Renal cortex interstitium (tissue), 15 donors: ENCODE data around the gene CH25H. TPM values are rescaled to one million over a fixed set of nuclear protein-coding genes. Genes with fewer than 3 reads are reported as not detected.
"Not testable (repeated sequence)": the region's sequence is repeated elsewhere in the genome, so short reads cannot be mapped to it uniquely, and the experiment has no call there.

Experiments used
- DNase-seq, 11 donors: peaks; one replicate each; pipeline ENCODE4 v3.0.0-alpha.2; 2013; ENCODE audit warnings: low read depth in 9 of 11, low spot score in 4 of 11; ENCODE audit errors: extremely low read depth in 1 of 11
- long read RNA-seq, 16 experiments: transcript quantifications; one replicate each; lab custom pipeline, GENCODE V29; 2026
- polyA plus RNA-seq, 3 donors: library from polyadenylated mRNA; unstranded; fragments of 120-200 nt; gene quantifications; one replicate each; pipeline ENCODE4 v1.2.1, GENCODE V29; 2013; ENCODE audit not compliant: insufficient read length in 3 of 3

CH25H gene
- under 1 TPM; 0.20 to 0.23 (median 0.22) TPM for polyA plus RNA-seq
- long read RNA-seq, donor 1, result 0 reads
- long read RNA-seq, donor 2, result 0 reads
- long read RNA-seq, donor 3, result 0 reads
- long read RNA-seq, donor 4, result 0 reads
- long read RNA-seq, donor 5, result 0 reads
- long read RNA-seq, donor 6, result 0 reads
- long read RNA-seq, donor 7, result 0 reads
- long read RNA-seq, donor 8, result 0 reads
- long read RNA-seq, donor 9, result 0 reads
- long read RNA-seq, donor 10, result 0 reads
- long read RNA-seq, donor 11, result 0 reads
- long read RNA-seq, donor 12, result 0 reads
- long read RNA-seq, donor 13, result 0 reads
- long read RNA-seq, donor 14, result 0 reads
- long read RNA-seq, donor 15, result 0 reads
- long read RNA-seq, donor 16, result 0 reads

- DNase-seq, result peak in 8 of 11 donors; percentile 47 to 62 (median 55)
These were observed at the start of gene CH25H for GRCh38 chr10:89207181-89207800. Gene CH25H (minus strand): TSS chr10:89207317. CDS start chr10:89207292, 25 bp downstream.

GRCh38 chr10:89256340-89256739, 49.2 kb upstream of the CH25H start:
- DNase-seq, result no peak

GRCh38 chr10:89255793-89256192, 48.7 kb upstream of the CH25H start:
- no peak for DNase-seq

DNA sequence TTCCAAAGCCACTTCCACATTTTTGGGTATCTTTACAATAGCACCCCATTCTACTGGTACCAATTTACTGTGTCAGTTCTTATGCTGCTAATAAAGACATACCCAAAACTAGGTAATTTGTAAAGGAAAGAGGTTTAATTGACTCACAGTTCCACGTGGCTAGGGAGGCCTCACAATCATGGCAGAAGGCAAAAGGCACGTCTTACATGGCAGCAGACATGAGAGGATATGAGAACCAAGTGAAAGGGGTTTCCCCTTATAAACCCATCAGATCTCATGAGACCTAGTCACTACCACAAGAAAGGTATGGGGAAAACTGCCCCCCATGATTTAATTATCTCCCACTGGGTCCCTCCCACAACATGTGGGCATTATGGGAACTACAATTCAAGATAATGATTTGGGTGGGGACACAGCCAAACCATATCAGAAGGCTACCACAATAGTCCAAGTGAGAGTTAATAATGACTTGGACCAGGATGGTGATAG, 48.0 kb upstream of the CH25H start:
- not testable (repeated sequence) for DNase-seq

DNA sequence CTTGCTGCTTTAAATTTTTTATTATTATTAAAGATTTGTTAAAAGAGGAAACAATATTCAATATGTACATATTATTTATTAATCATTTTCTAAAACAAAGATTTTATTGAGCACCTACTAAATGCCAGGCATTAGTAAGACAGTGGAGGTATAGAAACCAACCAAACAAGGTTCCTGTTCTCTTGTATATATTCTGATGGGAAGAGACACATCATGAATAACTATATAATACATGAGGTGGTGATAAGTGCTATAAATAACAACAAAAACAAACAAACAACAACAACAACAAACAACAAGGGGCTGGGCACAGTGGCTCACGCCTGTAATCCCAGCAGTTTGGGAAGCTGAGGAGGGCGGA, 45.1 kb upstream of the CH25H start:
- no peak for DNase-seq

DNA sequence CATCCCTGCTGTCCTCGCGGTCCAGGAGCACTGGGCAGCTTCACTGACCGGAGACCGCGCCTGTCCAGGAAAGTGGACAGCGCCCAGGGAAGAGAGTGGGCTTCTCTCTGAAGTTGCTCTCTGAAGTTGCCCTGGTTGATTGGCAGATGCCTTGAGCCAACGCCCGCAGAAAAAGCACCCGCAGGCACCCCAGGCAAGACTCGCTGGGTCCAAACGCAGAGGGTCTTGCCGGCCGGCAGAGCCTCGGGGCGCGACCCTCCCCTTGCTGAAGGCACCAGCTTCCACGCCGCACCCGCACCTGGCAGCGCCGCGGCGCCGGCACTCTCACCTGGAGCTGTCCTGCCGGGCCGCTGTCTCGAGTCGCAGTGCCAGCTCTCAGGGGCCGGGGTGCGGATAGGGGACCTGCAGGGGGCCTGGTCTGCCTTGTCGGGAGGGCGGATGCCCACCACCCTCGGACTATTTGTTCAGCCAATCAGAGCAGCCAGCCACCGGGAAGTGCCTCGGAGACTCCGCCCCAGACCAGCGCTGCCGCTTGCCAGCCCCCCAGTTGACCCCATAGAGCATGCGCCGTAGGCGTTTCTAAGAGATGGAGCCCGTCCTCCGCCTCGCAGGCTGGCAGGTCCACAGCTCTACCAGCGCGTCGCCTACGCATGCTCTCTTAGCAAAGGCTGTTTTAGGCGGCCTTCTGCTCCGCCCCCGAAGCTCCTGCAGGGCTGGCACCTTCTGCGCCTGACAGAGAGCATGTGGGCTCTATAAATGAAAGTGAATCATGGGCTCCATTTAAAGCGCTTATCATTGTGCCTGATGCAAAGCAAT, 44.5 kb upstream of the CH25H start, which contains the start of gene LIPA:
TSS of gene LIPA (minus strand) at position 367 of the 816 bp plus-strand sequence. CDS start 4,127 bp downstream, outside the sequence.
- DNase-seq, result peak; percentile 74 to 93 (median 89)

DNA sequence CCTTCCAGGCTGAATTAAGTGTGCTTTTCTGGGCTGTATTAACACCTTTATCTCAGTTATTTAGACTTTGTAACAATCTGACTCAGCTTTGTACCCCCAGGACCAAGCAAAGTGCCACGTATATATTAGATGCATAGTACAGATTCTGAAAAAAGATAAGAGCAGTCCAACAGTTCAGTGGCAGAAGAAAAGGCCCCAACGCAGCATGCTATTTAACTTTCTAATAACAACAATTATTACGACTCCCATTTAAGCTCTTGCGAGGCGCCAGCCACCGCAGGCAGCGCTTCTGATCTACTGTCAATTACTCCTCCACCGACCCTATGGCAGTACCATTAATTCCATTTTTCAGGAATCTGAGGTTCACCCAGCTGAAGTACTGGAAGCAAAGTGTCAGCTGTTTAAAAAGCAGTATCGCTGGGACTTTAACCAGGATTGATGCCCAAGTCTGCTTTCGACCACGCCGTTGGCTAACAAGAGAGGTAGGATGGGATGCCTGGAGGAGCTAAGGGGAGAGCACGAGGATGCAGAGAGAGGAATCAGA, 43.8 kb upstream of the CH25H start:
- DNase-seq, result peak in 1 of 11 donors; percentile 20

DNA sequence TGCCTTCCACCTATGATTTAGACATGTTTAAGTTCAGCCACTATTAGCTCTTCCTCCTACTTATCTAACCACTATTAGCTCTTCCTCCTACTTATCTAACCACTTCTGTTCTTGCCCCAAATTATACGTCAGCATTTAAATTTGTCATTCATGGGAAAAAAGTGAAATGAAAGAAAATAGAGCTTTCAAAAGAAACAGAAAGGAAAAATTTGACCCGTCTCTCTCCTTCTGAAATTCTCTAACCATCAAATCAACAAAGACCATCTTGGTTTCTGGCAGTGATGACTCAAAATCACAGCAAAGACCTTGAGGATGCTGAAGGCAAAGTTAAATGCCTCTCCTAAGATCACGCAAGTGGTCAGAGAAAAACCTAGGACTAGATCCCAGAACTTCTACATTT, 41.9 kb upstream of the CH25H start:
- DNase-seq, result no peak

DNA sequence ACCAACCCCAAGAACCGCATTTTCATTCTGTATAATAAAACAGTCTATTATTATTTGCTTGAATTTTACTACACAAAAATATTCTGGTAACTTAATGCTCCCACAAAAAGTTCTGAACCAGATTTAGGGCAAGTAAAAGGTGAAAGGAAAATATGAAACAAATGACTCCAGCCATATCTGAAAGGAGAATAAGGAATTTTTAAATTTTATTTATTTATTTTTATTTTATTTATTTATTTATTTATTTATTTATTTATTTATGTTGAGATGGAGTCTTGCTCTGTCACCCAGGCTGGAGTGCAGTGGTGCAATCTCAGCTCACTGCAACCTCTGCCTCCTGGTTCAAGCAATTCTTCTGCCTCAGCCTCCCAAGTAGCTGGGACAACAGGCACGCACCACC, 40.5 kb upstream of the CH25H start:
- DNase-seq, result not testable (repeated sequence)

DNA sequence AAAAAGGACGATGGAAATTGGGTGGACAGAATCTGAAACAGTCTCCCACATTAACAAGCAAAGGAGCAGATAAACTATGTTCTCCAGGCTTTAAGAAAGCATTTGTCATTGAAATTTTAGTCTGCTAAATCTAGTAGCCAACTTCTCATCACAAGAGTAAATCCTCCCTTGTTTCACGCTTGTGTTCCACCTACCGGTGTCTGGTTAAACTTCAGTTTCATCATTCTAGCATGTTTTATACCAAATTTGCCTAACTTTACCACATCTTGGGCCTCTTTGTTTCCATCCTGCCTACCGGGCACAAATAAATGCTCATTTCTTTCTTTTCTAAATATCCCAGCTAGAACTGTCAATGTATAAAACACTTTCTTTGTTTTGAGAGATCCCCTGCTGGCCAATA, 38.7 kb upstream of the CH25H start:
- DNase-seq, result no peak

DNA sequence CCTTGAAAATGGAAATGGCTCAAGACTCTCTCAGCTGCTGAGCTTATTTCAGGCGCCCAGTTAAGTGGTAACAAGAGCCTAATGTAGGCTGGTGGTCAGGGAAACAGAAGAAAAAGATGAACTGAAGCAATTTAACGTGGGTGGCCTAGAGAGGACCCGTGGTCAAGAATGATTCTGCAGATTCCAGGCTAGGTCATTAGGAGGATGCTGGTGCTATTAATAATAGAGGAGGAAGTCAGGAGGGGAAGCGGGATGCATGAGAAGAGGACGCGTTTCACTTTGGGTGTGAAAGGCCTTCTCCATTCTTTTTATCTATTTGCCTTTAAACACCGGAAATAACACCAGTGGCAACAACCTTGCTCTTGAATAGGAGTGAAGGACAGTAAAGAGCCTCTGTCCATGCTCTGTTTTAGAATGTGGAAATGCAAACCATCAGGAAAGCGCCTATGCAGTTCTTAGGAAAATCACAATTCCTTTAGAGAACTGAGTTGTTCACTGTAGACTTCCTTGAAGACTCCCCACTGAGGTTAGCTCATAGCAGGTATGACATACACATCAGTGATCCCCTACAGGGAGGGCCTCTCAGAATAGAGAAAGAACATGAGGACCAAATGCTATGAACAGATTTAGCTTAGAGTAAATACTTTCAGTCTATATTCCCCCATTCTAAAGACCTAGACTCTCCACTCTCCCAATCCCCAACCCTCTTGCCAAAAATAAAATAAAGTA, 35.9 kb upstream of the CH25H start:
- no peak for DNase-seq

DNA sequence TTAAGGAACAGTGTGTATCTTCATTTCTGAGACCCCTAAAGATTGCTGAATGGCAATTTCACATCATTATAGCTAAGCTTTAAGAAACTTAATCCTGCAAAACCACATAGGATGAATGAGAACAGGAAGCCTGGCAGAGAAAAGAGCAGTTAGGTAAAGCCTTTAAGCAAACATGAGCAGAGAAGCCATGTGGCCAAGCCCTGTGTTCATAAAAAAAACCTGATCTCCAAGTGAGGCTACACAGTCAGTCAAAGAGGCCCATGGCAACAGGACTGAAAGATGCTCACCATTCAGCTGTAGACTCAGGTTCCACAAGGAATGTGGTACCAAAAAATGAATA, 35.2 kb upstream of the CH25H start:
- DNase-seq, result no peak

DNA sequence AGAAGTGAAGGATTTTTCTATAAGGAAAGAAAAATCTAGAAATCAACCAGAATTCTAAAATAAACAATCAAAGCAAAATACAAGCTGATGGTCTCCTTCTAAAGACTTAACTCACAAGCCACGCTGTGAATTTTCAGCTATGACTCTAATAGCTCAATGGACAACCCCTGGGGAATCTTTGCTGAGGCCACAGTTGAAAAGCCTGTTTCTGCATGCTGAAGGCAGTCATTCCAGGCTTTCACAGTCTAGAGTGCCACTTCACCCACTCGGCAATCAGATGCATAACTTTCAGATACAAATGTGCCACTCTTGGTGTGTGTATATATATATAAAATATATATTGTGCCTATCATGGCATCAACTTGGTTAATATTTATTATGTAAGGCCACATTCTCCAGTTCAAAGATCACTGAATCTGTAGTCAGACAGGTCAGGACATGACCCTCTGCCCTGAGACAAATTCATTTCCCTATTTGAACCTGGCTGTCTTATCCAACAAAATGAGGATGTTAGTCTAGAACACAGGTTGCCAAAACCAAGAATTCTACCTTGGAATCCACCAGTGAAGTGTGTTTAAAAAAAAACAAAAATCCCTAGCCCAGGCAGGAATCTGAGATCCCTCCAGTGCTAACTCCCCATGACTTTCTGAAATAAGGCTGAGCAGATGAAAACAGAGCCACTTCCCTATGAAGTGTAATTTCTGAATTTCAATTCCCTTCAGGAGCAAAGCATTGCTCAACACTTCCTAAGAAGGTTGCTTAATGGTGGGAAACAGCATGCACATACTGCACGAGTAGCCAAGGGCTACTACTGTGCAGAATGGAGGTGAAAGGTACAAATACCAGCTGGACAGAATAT, 34.6 kb upstream of the CH25H start:
- no peak for DNase-seq

- DNase-seq, result no peak
These were observed 33.9 kb upstream of the CH25H start for GRCh38 chr10:89241026-89241425.

- DNase-seq, result no peak
These were observed 33.4 kb upstream of the CH25H start for GRCh38 chr10:89240519-89240918.

GRCh38 chr10:89238956-89239644, 32.0 kb upstream of the CH25H start:
- no peak for DNase-seq

DNA sequence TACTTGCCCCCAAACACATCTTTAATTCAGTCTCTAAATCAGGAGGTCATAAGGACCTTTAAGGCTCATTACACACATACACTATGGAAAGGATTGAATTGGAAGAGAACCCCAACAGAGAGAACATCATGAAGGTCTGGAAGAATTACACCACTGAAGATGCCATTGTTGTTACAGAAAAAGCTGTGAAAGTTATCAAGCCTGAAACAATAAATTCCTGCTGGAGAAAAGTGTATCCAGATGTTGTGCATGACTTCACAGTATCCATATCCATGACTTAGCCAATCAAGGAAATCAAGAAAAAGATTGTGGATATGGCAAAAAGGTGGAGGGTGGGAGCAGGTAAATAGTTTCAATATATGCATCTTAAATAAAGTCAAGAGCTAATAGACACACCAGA, 30.7 kb upstream of the CH25H start:
- no peak for DNase-seq
